ENCODE results near the gene TTC33. TPM values are rescaled to one million over a fixed set of nuclear protein-coding genes. Genes with fewer than 3 reads are reported as not detected.

Gene TTC33
- total RNA-seq, 2 donors from 2014 or later: 13.5 to 19.3 TPM

GRCh38 chr5:40524677-40525076 is 231.1 kb downstream of the TTC33 start:
- Histone ChIP-seq H3K4me1 (ENCODE audit: control insufficient read depth, insufficient read depth, low read length) (no peaks in the 10 kb centered on the region), H3K27ac (ENCODE audit: low read depth, low read length) (no peak overlapping the region), H3K9ac (ENCODE audit: extremely low read depth, low read length, poor library complexity, severe bottlenecking) (no peak overlapping the region), H3K9me3 (ENCODE audit: control insufficient read depth, low read length) (no peaks in the 10 kb centered on the region), H3K36me3 (ENCODE audit: control insufficient read depth, insufficient read depth, low read length) (no peaks in the 10 kb centered on the region), H3K4me3 (ENCODE audit: low read length) (no peak overlapping the region), H3K27me3 (ENCODE audit: control insufficient read depth, insufficient read depth, low read length, poor library complexity, severe bottlenecking) (no peaks in the 10 kb centered on the region)
- Mint-ChIP-seq H3K9me3 (no peaks in the 10 kb centered on the region), H3K27me3 (ENCODE audit: insufficient read depth) (no peaks in the 10 kb centered on the region), H3K27ac (no peak overlapping the region), H3K4me1 (no peaks in the 10 kb centered on the region), H3K4me3 (no peak overlapping the region), H3K36me3 (ENCODE audit: low read depth) (no peaks in the 10 kb centered on the region)
- WGBS, 2 experiments (ENCODE audit: insufficient coverage in 1 of 2, insufficient read length in 1 of 2): 58% methylated on average over 1 of the region's 1 CpG; no CpG with 5 or more reads in 1 of the 2 experiments
- DNase-seq: no peak
- no peak for TF ChIP-seq CTCF (conservative IDR thresholded peaks at IDR 0.05)

GRCh38 chr5:40521925-40522324 is 233.8 kb downstream of the TTC33 start:
- no peaks in the 10 kb centered on the region for H3K36me3 ChIP-seq (ENCODE audit: control insufficient read depth, insufficient read depth, low read length)
- Mint-ChIP-seq H3K36me3 (ENCODE audit: low read depth) (no peaks in the 10 kb centered on the region), H3K4me3 (no peak overlapping the region), H3K27me3 (ENCODE audit: insufficient read depth) (no peaks in the 10 kb centered on the region), H3K27ac (no peak overlapping the region), H3K4me1 (no peaks in the 10 kb centered on the region), H3K9me3 (no peaks in the 10 kb centered on the region)
- no peaks in the 10 kb centered on the region for H3K27me3 ChIP-seq (ENCODE audit: control insufficient read depth, insufficient read depth, low read length, poor library complexity, severe bottlenecking)
- H3K4me1 ChIP-seq (ENCODE audit: control insufficient read depth, insufficient read depth, low read length): no peaks in the 10 kb centered on the region
- no peak for DNase-seq
- no peaks in the 10 kb centered on the region for H3K9me3 ChIP-seq (ENCODE audit: control insufficient read depth, low read length)
- no peak overlapping the region for H3K4me3 ChIP-seq (ENCODE audit: low read length)
- no peak overlapping the region for H3K9ac ChIP-seq (ENCODE audit: extremely low read depth, low read length, poor library complexity, severe bottlenecking)
- no peak for TF ChIP-seq CTCF (conservative IDR thresholded peaks at IDR 0.05)
- H3K27ac ChIP-seq (ENCODE audit: low read depth, low read length): no peak overlapping the region

GRCh38 chr5:40521108-40521785 is 234.5 kb downstream of the TTC33 start:
- no peak for TF ChIP-seq CTCF (conservative IDR thresholded peaks at IDR 0.05)
- Mint-ChIP-seq H3K9me3 (no peaks in the 10 kb centered on the region), H3K4me1 (no peaks in the 10 kb centered on the region), H3K27ac (no peak overlapping the region), H3K36me3 (ENCODE audit: low read depth) (no peaks in the 10 kb centered on the region), H3K27me3 (ENCODE audit: insufficient read depth) (no peaks in the 10 kb centered on the region), H3K4me3 (no peak overlapping the region)
- H3K4me3 ChIP-seq (ENCODE audit: low read length): no peak overlapping the region
- no peaks in the 10 kb centered on the region for H3K27me3 ChIP-seq (ENCODE audit: control insufficient read depth, insufficient read depth, low read length, poor library complexity, severe bottlenecking)
- H3K9me3 ChIP-seq (ENCODE audit: control insufficient read depth, low read length): no peaks in the 10 kb centered on the region
- 96 to 100% methylated on average over 2 to 3 of the region's 3 CpGs for WGBS, 2 experiments (ENCODE audit: insufficient coverage in 1 of 2, insufficient read length in 1 of 2)
- H3K9ac ChIP-seq (ENCODE audit: extremely low read depth, low read length, poor library complexity, severe bottlenecking): no peak overlapping the region
- no peak for DNase-seq
- no peak overlapping the region for H3K27ac ChIP-seq (ENCODE audit: low read depth, low read length)
- H3K4me1 ChIP-seq (ENCODE audit: control insufficient read depth, insufficient read depth, low read length): no peaks in the 10 kb centered on the region
- H3K36me3 ChIP-seq (ENCODE audit: control insufficient read depth, insufficient read depth, low read length): no peaks in the 10 kb centered on the region

Measured in endodermal cell (in vitro differentiated cells).